ENCODE results near the gene ATXN7L1. TPM values are rescaled to one million over a fixed set of nuclear protein-coding genes. Genes with fewer than 3 reads are reported as not detected.

ATXN7L1 gene
- total RNA-seq, 1 experiment from 2014 or later: 14.6 TPM

- Histone ChIP-seq H3K9me3 (ENCODE audit: insufficient read depth, low read depth) (no peaks in the 10 kb centered on the region), H3K36me3 (ENCODE audit: low read depth) (no peaks in the 10 kb centered on the region), H3K4me3 (no peak overlapping the region), H3F3A (ENCODE audit: insufficient read depth, low read depth) (peaks cover 9% of the 10 kb centered on the region; the same call in 1 of the 2 replicates), H3K27ac (no peak overlapping the region), H2AFZ (no peak overlapping the region), H4K20me1 (ENCODE audit: insufficient read depth) (no peaks in the 10 kb centered on the region), H3K4me2 (no peak overlapping the region), H3K9me2 (ENCODE audit: insufficient read depth) (no peaks in the 10 kb centered on the region), H3K4me1 (replicated peaks; ENCODE audit: insufficient read depth) (peaks cover 45% of the 10 kb centered on the region), H3K79me2 (ENCODE audit: low read depth) (no peaks in the 10 kb centered on the region), H3K27me3 (ENCODE audit: insufficient read depth, low read depth) (no peaks in the 10 kb centered on the region)
- no peak for TF ChIP-seq EZH2 (IDR thresholded peaks at IDR 0.05; ENCODE audit: low read depth)
- no peak for TF ChIP-seq CTCF (conservative IDR thresholded peaks at IDR 0.05)
- DNase-seq: no peak
- ChIA-PET CTCF (no interaction called here), POLR2A (ENCODE audit: unreplicated experiment) (no interaction called here)
- intact Hi-C loops (cut with micrococcal nuclease; ENCODE audit: unreplicated experiment): no loop called here
- BruUV-seq (replicated peaks): no TSS peak
Measured at GRCh38 chr7:105788356-105788755, 88.0 kb downstream of the ATXN7L1 start.

GRCh38 chr7:105787793-105788192, 88.6 kb downstream of the ATXN7L1 start:
- Histone ChIP-seq H3K9me3 (ENCODE audit: insufficient read depth, low read depth) (no peaks in the 10 kb centered on the region), H3K27ac (no peak overlapping the region), H3K4me2 (no peak overlapping the region), H3K27me3 (ENCODE audit: insufficient read depth, low read depth) (no peaks in the 10 kb centered on the region), H3K9me2 (ENCODE audit: insufficient read depth) (no peaks in the 10 kb centered on the region), H3K79me2 (ENCODE audit: low read depth) (no peaks in the 10 kb centered on the region), H4K20me1 (ENCODE audit: insufficient read depth) (no peaks in the 10 kb centered on the region), H3F3A (ENCODE audit: insufficient read depth, low read depth) (peaks cover 9% of the 10 kb centered on the region; the same call in 1 of the 2 replicates), H2AFZ (no peak overlapping the region), H3K36me3 (ENCODE audit: low read depth) (no peaks in the 10 kb centered on the region), H3K4me3 (no peak overlapping the region), H3K4me1 (replicated peaks; ENCODE audit: insufficient read depth) (peaks cover 39% of the 10 kb centered on the region)
- CTCF ChIA-PET: no interaction called here
- no TSS peak for BruUV-seq (replicated peaks)
- intact Hi-C loops (cut with micrococcal nuclease; ENCODE audit: unreplicated experiment): no loop called here
- TF ChIP-seq EZH2 (IDR thresholded peaks at IDR 0.05; ENCODE audit: low read depth) (no peak), CTCF (conservative IDR thresholded peaks at IDR 0.05) (no peak)
- DNase-seq: no peak
- POLR2A ChIA-PET (ENCODE audit: unreplicated experiment): interaction anchor here (0.6 kb wide), 1 partner anchor 349 kb away, joined by 7 read pairs; no protein-coding TSS in a partner anchor

GRCh38 chr7:105786520-105787470, 89.6 kb downstream of the ATXN7L1 start:
- peaks cover 32% of the 10 kb centered on the region for H3K4me1 ChIP-seq (replicated peaks; ENCODE audit: insufficient read depth)
- peaks cover 7% of the 10 kb centered on the region; the same call in 1 of the 2 replicates for H3F3A ChIP-seq (ENCODE audit: insufficient read depth, low read depth)
- H3K79me2 ChIP-seq (ENCODE audit: low read depth): no peaks in the 10 kb centered on the region
- no peaks in the 10 kb centered on the region for H3K36me3 ChIP-seq (ENCODE audit: low read depth)
- H3K9me3 ChIP-seq (ENCODE audit: insufficient read depth, low read depth): no peaks in the 10 kb centered on the region
- ChIA-PET POLR2A (ENCODE audit: unreplicated experiment) (no interaction called here), CTCF (interaction anchor here (1.3 to 1.5 kb wide), 2 partner anchors 9 to 18 kb away, joined by 3 to 5 read pairs; no protein-coding TSS in a partner anchor)
- H4K20me1 ChIP-seq (ENCODE audit: insufficient read depth): no peaks in the 10 kb centered on the region
- no peak overlapping the region for H3K4me2 ChIP-seq
- no peak overlapping the region for H2AFZ ChIP-seq
- no peaks in the 10 kb centered on the region for H3K27me3 ChIP-seq (ENCODE audit: insufficient read depth, low read depth)
- intact Hi-C loops (cut with micrococcal nuclease; ENCODE audit: unreplicated experiment): no loop called here
- peak; percentile 74 to 88 for DNase-seq
- no peak overlapping the region for H3K4me3 ChIP-seq
- TF ChIP-seq CTCF (conservative IDR thresholded peaks at IDR 0.05): no peak
- TF ChIP-seq EZH2 (IDR thresholded peaks at IDR 0.05; ENCODE audit: low read depth): no peak
- H3K9me2 ChIP-seq (ENCODE audit: insufficient read depth): no peaks in the 10 kb centered on the region
- H3K27ac ChIP-seq: no peak overlapping the region
- BruUV-seq (replicated peaks): no TSS peak
